Activated gamma-delta T cell treated with Interleukin-2 at 50 U/mL for 16 hours (primary cell): Measurements from ENCODE around the gene PALB2.
A peak's percentile ranks its signal among the peaks of the same experiment; 100 is the strongest.

Experiments
- DNase-seq: peaks from one replicate; pipeline ENCODE4 v3.0.0-alpha.2; 2020

PALB2 gene

DNA sequence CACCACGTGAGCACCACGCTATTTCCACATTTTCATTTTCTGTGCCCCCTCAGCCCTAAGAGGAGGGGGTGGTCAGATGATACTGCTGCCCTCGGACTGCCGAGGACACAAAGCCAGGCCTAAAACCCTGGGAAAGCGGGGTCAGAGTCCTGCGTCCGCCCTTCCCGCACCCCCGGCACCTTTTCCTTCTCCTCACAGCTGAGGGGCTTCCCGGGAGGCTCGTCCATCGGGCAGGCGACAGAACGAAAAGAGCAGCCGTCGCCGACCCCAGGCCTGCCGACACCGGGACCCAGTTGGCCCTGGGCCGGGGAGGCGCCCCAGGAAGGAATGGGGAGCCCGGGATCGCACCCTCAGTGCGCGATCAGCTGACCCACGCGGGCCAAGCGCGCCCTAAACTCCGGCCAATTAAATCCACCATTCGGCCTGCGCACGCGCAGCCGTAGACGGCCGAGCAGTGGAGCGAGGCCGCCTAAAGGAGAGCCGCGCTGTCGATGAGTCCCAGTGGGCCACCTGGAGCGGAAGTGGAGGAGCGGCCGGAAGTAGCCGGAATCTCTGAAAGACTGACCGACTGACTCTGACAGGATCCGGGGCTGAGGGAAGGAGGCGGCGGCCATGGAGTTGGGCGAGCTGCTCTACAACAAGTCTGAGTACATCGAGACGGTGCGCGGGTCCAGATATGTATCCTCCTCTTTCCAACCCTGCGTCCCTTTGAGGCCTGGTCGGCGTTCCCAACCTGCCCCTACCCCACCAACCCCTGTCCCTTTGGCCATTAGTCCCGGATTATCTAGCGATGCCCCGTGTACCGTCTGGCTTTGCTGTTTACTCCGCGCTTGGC is at the start of gene PALB2, which contains the start of gene DCTN5:
Gene PALB2, minus strand, starts transcription at position 380 of the 835 bp plus-strand sequence. Its CDS starts 153 bp downstream, at position 227.
Gene DCTN5, plus strand, starts transcription at position 536 of the 835 bp plus-strand sequence. Its CDS starts 77 bp downstream, at position 613.
- peak; percentile 79 for DNase-seq

DNA sequence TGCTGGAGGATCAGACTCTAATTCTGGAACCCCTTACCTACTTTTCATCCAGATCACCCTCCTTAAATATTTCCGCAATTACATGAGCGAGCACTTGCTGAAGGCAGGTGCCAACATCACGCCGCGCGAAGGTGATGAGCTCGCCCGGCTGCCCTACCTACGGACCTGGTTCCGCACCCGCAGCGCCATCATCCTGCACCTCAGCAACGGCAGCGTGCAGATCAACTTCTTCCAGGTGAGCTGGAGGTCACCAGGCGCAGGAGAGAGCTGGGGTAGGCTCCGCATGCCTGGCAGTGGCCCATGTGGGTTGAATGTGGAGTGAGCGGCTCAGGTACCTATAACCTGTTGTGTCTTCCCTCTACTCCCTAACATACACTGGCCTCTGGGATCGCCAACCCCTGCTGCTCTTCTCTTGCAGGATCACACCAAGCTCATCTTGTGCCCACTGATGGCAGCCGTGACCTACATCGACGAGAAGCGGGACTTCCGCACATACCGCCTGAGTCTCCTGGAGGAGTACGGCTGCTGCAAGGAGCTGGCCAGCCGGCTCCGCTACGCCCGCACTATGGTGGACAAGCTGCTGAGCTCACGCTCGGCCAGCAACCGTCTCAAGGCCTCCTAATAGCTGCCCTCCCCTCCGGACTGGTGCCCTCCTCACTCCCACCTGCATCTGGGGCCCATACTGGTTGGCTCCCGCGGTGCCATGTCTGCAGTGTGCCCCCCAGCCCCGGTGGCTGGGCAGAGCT is 48.5 kb upstream of the PALB2 start:
- no peak for DNase-seq

DNA sequence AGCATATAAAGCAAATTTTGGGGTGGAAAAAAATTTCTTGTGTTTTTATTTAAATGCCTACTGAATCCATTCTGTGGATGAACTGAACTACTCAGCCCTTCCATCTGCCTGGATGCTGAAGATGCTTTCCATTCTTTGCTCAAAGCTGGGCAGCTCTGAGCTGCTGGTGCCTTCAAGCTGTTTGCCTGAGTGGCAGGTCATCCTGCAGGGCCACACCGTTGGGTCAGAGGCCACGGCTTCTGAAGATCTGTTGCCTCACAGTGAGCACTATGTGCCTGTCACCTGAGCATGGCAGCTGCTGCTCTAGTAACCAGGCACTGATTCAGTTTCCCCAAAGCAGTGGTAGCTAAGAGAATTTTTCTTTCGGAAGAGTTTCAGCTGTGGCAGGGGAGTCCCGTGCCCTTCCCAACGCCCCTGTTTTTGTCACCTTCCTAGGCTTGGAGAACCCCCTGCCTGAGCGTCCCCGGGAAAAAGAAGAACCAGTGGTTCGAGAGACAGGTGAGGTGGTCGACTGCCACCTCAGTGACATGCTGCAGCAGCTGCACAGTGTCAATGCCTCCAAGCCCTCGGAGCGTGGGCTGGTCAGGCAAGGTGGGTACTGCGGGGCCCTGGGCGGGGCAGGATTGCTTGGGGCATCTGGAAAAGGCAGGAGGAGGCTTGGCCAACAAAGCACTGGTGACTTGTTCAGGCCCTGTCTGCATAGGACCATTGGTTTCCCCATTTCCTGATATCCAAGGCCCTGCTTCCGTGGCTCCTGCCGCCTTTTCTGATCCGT is 46.1 kb upstream of the PALB2 start:
- DNase-seq: no peak

DNA sequence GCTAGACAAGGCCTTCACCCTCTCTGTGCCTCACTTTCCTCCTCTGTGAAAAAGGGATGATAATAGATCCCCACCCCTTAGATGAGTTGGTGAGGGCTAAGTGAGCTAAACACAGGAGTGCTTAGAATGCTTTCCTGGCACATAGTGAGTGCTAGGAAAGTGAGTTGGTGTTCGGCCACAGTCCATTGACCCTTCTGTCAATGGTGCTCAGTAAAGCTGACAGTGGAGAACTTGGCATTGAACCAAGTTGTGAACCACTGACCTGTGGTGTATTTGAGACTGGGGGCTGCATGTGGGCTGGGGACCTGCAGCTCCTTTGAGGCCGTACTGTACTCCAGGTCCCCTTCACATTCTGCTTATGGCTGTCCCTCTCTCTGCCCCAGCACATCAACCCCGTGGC is 42.4 kb upstream of the PALB2 start:
- DNase-seq: no peak

DNA sequence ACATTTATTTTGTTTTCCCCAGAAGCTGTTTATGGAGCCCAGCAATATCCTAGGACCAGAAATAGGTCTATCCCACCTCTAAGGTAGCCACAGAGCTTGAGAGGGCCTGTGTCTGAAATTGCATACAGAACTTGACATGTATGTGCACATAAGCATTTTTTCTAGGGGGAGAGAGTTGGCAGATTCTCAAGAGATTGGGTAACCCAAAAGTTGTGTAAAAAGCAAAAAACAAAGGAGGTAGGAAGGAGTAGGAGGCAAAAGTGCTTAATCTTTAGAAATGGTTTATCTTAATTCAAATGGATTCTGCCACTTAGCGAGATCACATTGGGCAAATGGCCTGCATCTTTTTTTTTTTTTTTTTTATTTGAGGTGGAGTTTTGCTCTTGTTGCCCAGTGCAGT is 41.1 kb upstream of the PALB2 start:
- no peak for DNase-seq

DNA sequence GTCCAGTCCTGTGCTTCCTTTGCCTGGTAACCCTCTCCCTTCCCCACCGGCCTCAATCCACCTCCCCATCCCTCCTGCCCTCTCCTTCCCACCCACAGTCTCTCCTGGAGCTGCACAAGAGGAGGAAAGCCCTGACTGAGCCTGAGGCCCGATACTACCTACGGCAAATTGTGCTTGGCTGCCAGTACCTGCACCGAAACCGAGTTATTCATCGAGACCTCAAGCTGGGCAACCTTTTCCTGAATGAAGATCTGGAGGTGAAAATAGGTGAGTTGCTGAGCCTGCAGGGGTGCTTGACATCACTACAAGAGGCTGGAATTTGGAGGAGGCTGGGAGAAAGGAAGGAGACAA is 38.9 kb upstream of the PALB2 start:
- no peak for DNase-seq

DNA sequence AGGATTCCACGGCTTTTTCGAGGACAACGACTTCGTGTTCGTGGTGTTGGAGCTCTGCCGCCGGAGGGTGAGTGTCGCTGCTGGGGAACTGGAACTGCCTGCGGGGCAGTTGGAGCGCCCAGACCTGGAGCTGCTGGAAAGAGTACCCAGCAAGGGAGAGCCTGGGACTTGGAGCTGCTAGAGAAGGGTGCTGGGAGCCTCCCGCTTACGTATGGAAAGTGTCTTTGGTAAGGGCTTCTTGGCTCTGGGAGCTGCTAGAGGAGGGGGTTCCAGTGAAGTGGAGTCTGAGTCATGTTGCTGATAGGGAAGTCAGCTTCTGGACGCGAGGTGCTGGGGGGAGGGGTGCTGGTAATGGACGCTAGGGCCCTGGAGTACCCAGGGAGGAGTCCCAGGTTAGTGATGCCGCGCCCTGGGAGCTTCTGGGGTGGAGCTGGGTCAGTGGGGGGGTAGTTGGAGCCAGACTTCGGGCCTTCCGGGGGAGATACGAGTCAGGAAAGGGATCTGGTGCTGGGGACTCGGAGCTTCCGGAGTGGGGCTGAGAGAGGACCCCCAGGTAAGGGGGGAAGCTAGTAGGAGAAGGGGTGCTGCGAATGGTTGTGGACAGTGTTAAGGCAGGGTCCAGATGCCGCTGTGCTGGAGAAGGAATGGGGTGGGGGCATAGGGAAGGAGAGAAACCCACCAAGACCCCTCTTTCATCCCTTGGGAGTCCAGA is 38.3 kb upstream of the PALB2 start:
- no peak for DNase-seq

DNA sequence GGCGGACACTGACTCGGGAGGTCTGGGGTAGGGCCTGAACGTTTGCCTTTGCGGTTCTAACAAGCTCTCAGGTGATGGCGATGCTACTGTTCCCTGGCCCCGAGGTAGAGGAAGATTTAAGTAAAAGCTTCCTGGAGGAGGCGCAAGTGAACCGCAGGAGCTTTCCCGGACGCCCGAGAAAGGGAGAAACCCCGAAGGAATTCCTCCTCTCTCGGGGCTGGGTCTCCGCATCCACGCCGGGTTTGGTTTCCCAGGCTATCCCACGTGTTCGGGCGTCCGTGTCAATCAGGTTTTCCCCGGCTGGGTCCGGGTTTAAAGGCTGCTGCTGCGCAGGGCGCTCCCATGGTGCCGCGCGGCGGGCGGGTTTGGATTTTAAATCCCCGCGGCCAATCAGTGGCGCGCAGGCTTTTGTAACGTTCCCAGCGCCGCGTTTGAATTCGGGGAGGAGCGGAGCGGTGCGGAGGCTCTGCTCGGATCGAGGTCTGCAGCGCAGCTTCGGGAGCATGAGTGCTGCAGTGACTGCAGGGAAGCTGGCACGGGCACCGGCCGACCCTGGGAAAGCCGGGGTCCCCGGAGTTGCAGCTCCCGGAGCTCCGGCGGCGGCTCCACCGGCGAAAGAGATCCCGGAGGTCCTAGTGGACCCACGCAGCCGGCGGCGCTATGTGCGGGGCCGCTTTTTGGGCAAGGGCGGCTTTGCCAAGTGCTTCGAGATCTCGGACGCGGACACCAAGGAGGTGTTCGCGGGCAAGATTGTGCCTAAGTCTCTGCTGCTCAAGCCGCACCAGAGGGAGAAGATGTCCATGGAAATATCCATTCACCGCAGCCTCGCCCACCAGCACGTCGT is 37.5 kb upstream of the PALB2 start, which contains the start of gene PLK1:
Gene PLK1, plus strand, starts transcription at position 460 of the 844 bp plus-strand sequence. Its CDS starts 44 bp downstream, at position 504.
- DNase-seq: peak; percentile 52

DNA sequence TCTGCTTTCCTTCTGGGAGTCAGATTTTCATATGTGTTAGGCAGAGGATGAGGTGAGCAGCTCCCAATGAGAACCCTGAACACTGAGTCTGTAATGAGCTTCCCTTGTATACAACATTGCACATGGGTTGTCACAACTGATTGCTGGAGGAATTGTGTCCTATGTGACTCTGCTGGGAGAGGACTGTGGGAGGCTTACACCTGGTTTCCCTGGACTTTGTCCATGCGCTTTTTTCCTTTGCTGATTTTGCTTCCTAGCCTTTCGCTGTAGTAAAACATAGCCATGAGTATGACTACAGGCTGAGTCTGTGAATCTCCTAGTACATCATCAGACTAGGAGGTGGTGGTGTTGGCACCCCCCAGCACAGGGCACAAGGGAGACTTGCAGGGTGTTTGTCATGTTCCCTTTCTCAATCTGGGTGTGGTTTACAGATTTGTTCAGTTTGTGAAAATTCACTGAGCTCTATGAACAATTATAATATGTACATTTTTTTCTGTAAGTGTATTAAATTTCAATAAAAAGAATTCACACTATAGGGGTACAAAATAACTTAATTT is 35.9 kb upstream of the PALB2 start:
- no peak for DNase-seq

DNA sequence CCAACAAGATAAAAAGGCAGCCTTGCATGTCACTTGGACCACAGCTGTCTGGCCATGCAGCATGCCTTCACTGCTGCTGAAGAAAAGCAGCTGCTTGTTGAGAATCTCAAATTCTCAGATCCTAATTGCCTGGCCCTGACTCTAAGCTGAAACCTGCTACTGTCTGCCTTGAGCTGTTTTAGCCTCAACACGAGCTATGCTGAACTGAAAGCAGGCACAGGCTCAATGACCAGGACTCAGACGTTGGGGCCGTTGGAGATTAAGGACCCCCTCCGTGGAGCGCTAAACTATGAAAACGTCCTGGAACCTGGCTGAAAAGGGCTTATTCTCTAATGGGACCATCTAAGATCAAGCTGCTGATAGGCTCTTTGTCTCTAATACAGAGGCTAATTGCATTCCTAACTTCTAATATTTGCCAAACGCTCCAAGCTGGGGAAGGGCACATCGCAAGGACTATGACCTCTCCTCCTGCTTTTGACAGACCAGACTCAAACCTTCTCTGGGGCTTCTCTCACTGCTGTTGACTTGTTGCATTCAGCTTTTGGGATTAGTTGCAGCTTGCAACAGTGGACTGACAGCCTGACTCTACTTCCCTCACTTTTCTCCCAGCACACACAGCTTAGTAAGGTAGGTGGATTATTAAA is 33.0 kb upstream of the PALB2 start:
- no peak for DNase-seq

DNA sequence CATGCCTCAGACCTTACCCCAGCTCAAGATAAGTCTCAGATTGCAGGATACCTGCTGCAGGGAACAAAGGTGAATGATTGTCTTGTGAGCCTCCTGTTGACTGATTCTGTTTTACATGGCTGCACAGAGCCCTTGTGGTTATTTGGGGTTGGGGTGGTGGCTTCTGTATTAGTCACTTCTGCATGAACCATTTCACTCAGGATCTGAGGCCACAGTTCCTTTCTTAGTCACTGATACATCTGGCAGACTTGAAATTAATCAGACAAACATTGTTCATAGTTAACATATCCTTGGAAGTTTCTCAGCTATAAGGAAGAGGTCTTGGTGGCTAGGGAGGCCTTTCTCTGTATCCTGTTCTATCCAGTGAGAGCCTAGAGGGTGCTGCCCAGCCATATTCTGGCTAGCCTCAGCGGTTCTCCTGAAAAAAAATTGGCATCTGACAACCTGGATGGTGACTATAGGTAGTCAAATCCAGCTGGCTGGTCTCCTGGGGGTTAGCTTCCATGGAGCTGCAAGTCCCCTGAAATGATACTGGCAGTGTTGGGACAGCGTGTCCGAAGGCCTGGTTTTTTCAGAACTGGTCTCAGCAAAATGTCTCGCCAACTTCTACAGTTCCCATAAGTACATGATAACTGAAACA is 29.1 kb upstream of the PALB2 start:
- DNase-seq: no peak

DNA sequence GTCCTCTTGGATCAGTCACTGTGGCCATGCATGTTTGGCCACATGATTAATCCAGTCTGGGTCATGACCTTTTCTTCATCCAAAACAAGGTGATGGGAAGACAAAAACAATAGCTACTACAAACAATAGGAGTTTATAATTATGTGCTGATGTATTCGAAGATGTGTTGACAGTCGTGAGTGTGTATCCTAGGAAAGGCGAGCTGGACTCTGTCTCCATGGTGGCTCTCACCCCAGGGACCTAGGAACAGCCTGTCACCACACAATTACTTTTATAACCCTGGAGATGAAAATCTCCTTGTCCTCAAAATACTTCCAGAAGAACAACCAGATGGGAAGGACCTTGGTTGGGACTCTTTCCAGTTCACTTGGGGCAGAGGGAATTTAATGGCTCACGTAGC is 27.8 kb upstream of the PALB2 start:
- DNase-seq: no peak

DNA sequence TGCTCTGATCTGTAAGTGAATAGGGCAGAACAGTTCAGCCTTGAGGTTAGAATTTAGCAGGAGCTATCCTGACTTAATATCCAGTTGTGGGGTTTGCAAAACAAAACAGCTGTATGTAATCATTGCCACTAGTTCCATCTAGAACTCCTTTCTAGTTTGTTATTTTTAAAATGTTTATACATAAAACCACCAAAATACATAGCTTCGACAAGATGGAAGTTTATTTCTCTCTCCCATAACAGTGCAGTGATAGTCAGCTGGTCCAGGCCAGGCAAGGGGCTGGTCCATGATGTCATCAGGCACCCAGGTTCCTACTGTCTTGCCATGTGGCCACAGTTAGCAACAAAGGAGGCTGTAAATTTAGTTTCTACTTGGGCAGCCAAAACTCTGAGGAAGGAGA is 27.1 kb upstream of the PALB2 start:
- DNase-seq: no peak

DNA sequence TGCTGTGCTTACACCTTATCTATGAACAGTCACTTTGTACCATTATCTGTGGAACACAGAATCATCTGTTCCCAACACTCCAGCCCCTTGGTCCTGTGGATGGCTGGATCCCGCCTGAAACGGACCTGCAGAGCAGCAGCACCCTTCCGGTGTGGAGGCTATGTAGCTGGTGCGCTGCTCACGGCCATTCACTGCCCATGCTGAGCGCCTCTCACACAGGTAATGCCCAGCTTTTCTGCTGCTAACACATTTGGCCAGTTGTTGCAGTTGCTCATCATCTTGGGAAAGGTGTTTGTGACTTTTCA is 26.2 kb upstream of the PALB2 start:
- no peak for DNase-seq

DNA sequence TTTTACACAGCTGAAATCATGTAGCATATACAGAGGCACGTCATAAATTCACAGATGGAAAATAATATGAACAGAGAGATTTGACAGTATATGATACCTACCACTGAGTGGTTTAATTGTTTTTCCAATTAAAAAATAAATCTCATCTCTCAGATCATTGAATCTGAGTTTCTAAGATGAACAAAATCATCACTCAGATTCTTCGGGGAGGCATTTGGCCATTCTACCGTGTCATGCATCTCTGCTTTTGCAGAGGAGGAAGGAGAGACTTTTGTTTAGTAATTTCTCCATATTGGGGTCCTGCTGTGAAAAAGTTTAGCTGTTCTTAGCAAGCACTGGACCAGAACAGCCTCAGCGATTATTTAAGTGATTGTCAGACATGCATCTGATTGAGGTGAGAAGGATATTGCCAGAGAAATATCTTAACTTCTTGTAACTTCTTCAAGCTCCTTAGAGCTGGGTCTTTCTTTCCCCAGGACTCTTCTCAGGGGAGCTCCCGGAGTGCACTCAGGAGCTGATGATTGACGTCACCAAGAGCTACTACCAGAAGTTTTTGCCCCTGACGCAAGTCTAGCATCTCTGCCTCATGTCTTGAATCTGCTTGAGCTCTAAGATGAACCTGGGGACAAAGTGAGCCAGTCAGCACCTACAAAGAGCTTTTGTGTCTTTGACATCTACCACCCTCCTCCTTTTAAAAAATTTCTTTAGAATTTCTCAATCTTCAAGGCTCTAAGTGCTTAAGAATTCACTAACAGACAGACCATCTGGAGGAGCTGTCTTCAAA is 25.7 kb upstream of the PALB2 start:
- DNase-seq: no peak

DNA sequence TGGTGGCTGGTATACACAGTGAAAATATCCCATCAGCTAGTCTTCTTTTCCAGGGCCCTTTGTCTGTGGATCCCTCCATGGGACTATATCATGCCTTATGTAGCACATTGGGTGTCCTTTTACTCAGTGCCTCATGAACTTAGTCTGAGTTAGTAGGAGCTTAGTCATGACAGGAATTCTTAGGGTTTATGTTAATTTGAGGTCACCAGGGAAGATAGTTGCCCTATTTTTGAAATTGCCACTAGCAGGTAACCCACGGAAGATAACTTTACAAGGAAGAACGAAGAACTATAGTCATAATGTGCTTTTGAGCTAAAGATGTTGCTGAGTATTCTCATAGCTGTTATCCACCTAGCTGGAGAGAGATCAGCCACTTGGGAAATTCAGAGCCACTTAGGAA is 22.8 kb upstream of the PALB2 start:
- no peak for DNase-seq

DNA sequence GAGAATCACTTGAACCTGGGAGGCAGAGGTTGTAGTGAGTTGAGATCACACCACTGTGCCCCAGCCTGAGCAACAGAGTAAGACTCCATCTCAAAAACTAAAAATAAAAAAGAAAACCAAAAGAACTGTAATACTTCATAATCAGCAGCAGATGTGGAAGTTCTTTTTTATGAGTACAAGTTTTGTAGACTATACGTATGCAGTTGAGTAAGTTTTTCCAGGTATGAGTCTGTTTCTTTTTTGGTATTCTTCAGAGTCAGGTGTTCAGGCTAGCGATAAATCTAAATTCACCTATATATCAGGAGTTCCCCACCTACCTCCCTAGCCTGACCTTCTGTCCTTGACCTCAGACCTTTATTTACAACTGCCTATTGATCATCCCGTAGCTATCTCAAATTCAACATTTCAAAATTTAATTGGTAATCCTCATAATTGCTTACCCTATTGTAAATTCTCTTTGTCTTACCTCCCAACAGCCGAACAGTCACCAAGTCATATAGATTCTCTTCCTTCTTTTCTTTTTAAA is 10.9 kb upstream of the PALB2 start:
- DNase-seq: no peak

DNA sequence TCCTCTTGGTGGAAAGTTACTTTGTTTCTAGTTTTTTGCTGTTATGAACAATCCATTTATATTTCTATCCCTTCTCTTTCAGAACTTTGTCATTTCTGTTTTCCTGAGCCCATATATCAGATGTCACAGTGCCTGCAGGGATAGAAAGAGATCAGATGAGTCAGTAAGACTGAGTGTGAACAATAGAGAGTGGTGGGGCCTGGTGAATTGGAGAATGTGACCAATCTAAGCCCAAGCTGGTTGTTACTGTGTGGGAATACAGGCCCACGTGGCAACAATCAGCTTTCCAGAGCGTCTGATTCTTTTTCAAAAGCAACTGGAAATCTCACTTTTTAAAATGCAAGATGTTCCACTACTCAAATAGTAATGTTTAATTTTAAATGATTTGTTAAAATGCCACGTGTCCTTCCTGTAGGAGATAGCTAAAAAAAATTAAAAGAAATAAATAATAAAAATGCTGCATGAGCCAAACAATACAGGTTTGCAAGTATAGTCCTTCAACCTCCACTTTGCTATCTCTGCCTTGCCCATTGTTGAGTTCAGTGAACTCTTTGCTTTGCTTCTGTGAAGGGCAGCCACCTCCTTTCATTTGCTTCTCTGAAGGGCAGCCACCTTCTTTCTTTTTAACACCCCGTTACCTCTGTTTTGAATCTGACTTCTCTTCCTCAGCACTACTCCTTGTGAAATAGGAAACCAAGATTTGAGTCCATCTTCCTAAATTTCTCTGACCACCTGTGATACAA is 9.7 kb upstream of the PALB2 start:
- no peak for DNase-seq
